ENCODE results near the gene PIAS4.

PIAS4 gene

GRCh38 chr19:3970313-3970807 is 37.2 kb upstream of the PIAS4 start:
- no peak for DNase-seq (ENCODE audit: low read depth, low spot score)

GRCh38 chr19:3970808-3971598 is 36.5 kb upstream of the PIAS4 start, which contains the start of gene DAPK3:
Gene DAPK3, minus strand, starts transcription at chr19:3971099. Its CDS starts 1,364 bp downstream, at chr19:3969735.
- DNase-seq (ENCODE audit: low read depth, low spot score), result peak; percentile 85
- no peak for TF ChIP-seq CTCF (IDR thresholded peaks at IDR 0.05; ENCODE audit: insufficient read depth, low read length, missing control alignments)
- peak within 1 kb of the TSS; percentile 97 for H3K4me3 ChIP-seq (ENCODE audit: low read depth, low read length)
- ChIA-PET POLR2A (interaction anchor here (0.6 to 6.1 kb wide), 6 partner anchors 8 to 349 kb away, joined by 3 to 266 read pairs (median 4); partner anchors contain the start of gene EEF2), CTCF (interaction anchor here (1.3 to 5.5 kb wide), 3 partner anchors 9 to 17 kb away, joined by 3 to 37 read pairs (median 12); partner anchors contain the start of gene EEF2)

More at GRCh38 chr19:3970313-3970807, 37.2 kb upstream of the PIAS4 start:
- peak overlapping the region; percentile 97 for H3K4me3 ChIP-seq (ENCODE audit: low read depth, low read length)
- POLR2A ChIA-PET, result interaction anchor here (0.7 to 6.1 kb wide), 5 partner anchors 8 to 349 kb away, joined by 3 to 266 read pairs (median 9); partner anchors contain the start of genes APBA3, EEF2 and MRPL54
- TF ChIP-seq CTCF (IDR thresholded peaks at IDR 0.05; ENCODE audit: insufficient read depth, low read length, missing control alignments), result no peak
- CTCF ChIA-PET, result interaction anchor here (1.3 to 5.5 kb wide), 4 partner anchors 10 to 18 kb away, joined by 3 to 37 read pairs (median 20); partner anchors contain the start of gene EEF2

- no peak overlapping the region for H3K4me3 ChIP-seq (ENCODE audit: low read depth, low read length)
- ChIA-PET CTCF (interaction anchor here (1.2 kb wide), 2 partner anchors 9 to 13 kb away, joined by 3 to 5 read pairs; no protein-coding TSS in a partner anchor), POLR2A (interaction anchor here (2.8 kb wide), 1 partner anchor 9 kb away, joined by 25 read pairs; the partner anchor contains the start of gene EEF2)
- no peak for DNase-seq (ENCODE audit: low read depth, low spot score)
- TF ChIP-seq CTCF (IDR thresholded peaks at IDR 0.05; ENCODE audit: insufficient read depth, low read length, missing control alignments), result no peak
Observed at GRCh38 chr19:3975144-3975543, 32.4 kb upstream of the PIAS4 start.

- DNase-seq (ENCODE audit: low read depth, low spot score), result no peak
- POLR2A ChIA-PET, result interaction anchor here (0.6 to 2.8 kb wide), 2 partner anchors 9 to 121 kb away, joined by 3 to 25 read pairs; partner anchors contain the start of gene EEF2
Observed at GRCh38 chr19:3975637-3976087, 31.9 kb upstream of the PIAS4 start.

GRCh38 chr19:3976495-3977241 is 30.9 kb upstream of the PIAS4 start:
- ChIA-PET CTCF (no interaction called here), POLR2A (interaction anchor here (2.8 kb wide), 1 partner anchor 8 kb away, joined by 25 read pairs; the partner anchor contains the start of gene EEF2)
- H3K4me3 ChIP-seq (ENCODE audit: low read depth, low read length), result no peak overlapping the region
- DNase-seq (ENCODE audit: low read depth, low spot score), result no peak
- no peak for TF ChIP-seq CTCF (IDR thresholded peaks at IDR 0.05; ENCODE audit: insufficient read depth, low read length, missing control alignments)

More at GRCh38 chr19:3975637-3976087, 31.9 kb upstream of the PIAS4 start:
- TF ChIP-seq CTCF (IDR thresholded peaks at IDR 0.05; ENCODE audit: insufficient read depth, low read length, missing control alignments), result no peak
- H3K4me3 ChIP-seq (ENCODE audit: low read depth, low read length), result no peak overlapping the region
- CTCF ChIA-PET, result interaction anchor here (1.2 kb wide), 2 partner anchors 8 to 12 kb away, joined by 3 to 5 read pairs; no protein-coding TSS in a partner anchor
